GM23248 (cell line): ENCODE measurements around the gene ERCC3.

Experiments
- EZH2 ChIP-seq: fragments of 200-600 bp; sonication (generic); IDR thresholded peaks from 2 replicates; pipeline ENCODE4 v1.6.1; 2018; ENCODE audit warnings: antibody characterized with exemption, mild to moderate bottlenecking; ENCODE audit not compliant: insufficient read depth, poor library complexity, severe bottlenecking
- EZH2phosphoT487 ChIP-seq: fragments of 200-600 bp; sonication (generic); IDR thresholded peaks from 2 replicates; pipeline ENCODE4 v1.6.1; 2018; ENCODE audit warnings: antibody characterized with exemption, moderate library complexity, mild to moderate bottlenecking, low read depth; ENCODE audit not compliant: insufficient read depth

GRCh38 chr2:127293748-127294562 lies at the start of gene ERCC3:
- TF ChIP-seq EZH2 = no peak
- TF ChIP-seq EZH2phosphoT487 = no peak
